H1 (cell line): Measurements from ENCODE around the gene APOL3. TPM values are rescaled to one million over a fixed set of nuclear protein-coding genes. Genes with fewer than 3 reads are reported as not detected.
"Not testable (repeated sequence)": the region's sequence is repeated elsewhere in the genome, so short reads cannot be mapped to it uniquely, and the experiment has no call there.

Experiments
- CTCF ChIA-PET: fragments of 300-600 bp; sonication (Branson Sonifier 250); formaldehyde crosslinking; loops from one replicate; lab custom pipeline; 2021; ENCODE audit not compliant: partially characterized antibody; lab: Charles Lee
- POLR2A ChIA-PET: fragments of 300-600 bp; sonication (Branson Sonifier 250); formaldehyde crosslinking; loops from one replicate; lab custom pipeline; 2021; ENCODE audit warnings: inconsistent platforms; ENCODE audit not compliant: partially characterized antibody; lab: Charles Lee
- DNase-seq, 2 experiments: peaks; one replicate each; pipeline versions ENCODE4 v3.0.0 to v3.0.0-alpha.2; 2010 to 2022; ENCODE audit warnings: low spot score in 2 of 2, low read depth in 1 of 2, mixed read lengths in 1 of 2
- FAIRE-seq: peaks from 2 replicates; lab custom pipeline; 2011; peaks lifted over from hg19 to GRCh38; lab: Jason Lieb, UNC
- H2AFZ ChIP-seq: 2 replicates; pipeline ENCODE4 v1.8.1; 2012; ENCODE audit warnings: low read length, inconsistent platforms
- H2AK5ac ChIP-seq: 2 replicates; pipeline ENCODE4 v1.6.1; 2013; ENCODE audit warnings: low read depth, low read length
- H2BK120ac ChIP-seq: replicated peaks from 2 replicates; pipeline ENCODE3; 2013; ENCODE audit warnings: low read depth, low read length, inconsistent platforms
- H2BK12ac ChIP-seq: 2 replicates; pipeline ENCODE4 v1.6.1; 2013; ENCODE audit warnings: low read depth, low read length
- H2BK15ac ChIP-seq: 2 replicates; pipeline ENCODE4 v1.6.1; 2013; ENCODE audit warnings: low read length
- H2BK20ac ChIP-seq: 2 replicates; pipeline ENCODE4 v1.6.1; 2013; ENCODE audit warnings: low read length
- H2BK5ac ChIP-seq: 2 replicates; pipeline ENCODE4 v1.6.1; 2013; ENCODE audit warnings: low read depth, low read length
- H3K14ac ChIP-seq: 2 replicates; pipeline ENCODE4 v1.6.1; 2013; ENCODE audit warnings: inconsistent platforms; ENCODE audit not compliant: insufficient read length
- H3K18ac ChIP-seq: 2 replicates; pipeline ENCODE4 v1.6.1; 2013; ENCODE audit warnings: low read length; ENCODE audit errors: extremely low read depth
- H3K23ac ChIP-seq: 2 replicates; pipeline ENCODE4 v1.6.1; 2013; ENCODE audit warnings: inconsistent platforms; ENCODE audit not compliant: insufficient read length
- H3K23me2 ChIP-seq: 2 replicates; pipeline ENCODE4 v1.6.1; 2013; ENCODE audit warnings: low read depth, low read length
- H3K27ac ChIP-seq: 2 replicates; pipeline ENCODE4 v1.6.1; 2011; ENCODE audit warnings: low read depth, low read length, inconsistent platforms
- H3K27me3 ChIP-seq, 4 experiments: replicated peaks in 1 of 4; 1 replicate in 1 of 4; 2 replicates in 3 of 4; pipeline versions ENCODE4 v1.6.1 to v1.8.1; 2011 to 2013; ENCODE audit warnings: low read length in 3 of 4, mild to moderate bottlenecking in 3 of 4, inconsistent platforms in 2 of 4, mixed read lengths in 2 of 4, moderate library complexity in 1 of 4; ENCODE audit not compliant: control insufficient read depth in 3 of 4, insufficient read depth in 3 of 4; ENCODE audit errors: extremely low read depth in 1 of 4
- H3K36me3 ChIP-seq, 4 experiments: 2 replicates each; pipeline versions ENCODE4 v1.6.1 to v1.8.1; 2011 to 2013; ENCODE audit warnings: mild to moderate bottlenecking in 4 of 4, low read length in 3 of 4, moderate library complexity in 2 of 4, control low read depth in 1 of 4, inconsistent platforms in 1 of 4; ENCODE audit not compliant: insufficient read depth in 4 of 4, control insufficient read depth in 2 of 4
- H3K4ac ChIP-seq: replicated peaks from 2 replicates; pipeline ENCODE3; 2013; ENCODE audit warnings: low read length, low read depth, mixed read lengths, inconsistent platforms; ENCODE audit not compliant: insufficient read length
- H3K4me1 ChIP-seq, 4 experiments: replicated peaks in 1 of 4; 1 replicate in 1 of 4; 2 replicates in 3 of 4; pipeline versions ENCODE4 v1.6.1 to v1.8.1; 2011 to 2013; ENCODE audit warnings: low read length in 3 of 4, inconsistent platforms in 2 of 4, mixed read lengths in 1 of 4; ENCODE audit not compliant: insufficient read depth in 4 of 4, control insufficient read depth in 3 of 4
- H3K4me2 ChIP-seq, 2 experiments: 2 replicates each; pipeline versions ENCODE4 v1.6.1 to v1.8.1; 2011 to 2013; ENCODE audit warnings: low read depth in 2 of 2, low read length in 2 of 2, control low read depth in 1 of 2, inconsistent platforms in 1 of 2, mild to moderate bottlenecking in 1 of 2; ENCODE audit not compliant: insufficient read depth in 1 of 2
- H3K4me3 ChIP-seq, 4 experiments: fragments of 200-600, 300-600 bp in 1 of 4; sonication (generic), shearing (Covaris generic), sonication (Bioruptor Twin) in 1 of 4; 2 replicates each; pipeline versions ENCODE4 v1.5.1 to v1.8.1; 2011 to 2016; ENCODE audit warnings: low read length in 4 of 4, low read depth in 3 of 4, control low read depth in 2 of 4, inconsistent platforms in 2 of 4, mild to moderate bottlenecking in 2 of 4, mixed read lengths in 1 of 4, moderate library complexity in 1 of 4; ENCODE audit not compliant: insufficient read depth in 2 of 4; ENCODE audit errors: extremely low read depth in 1 of 4
- H3K56ac ChIP-seq: replicated peaks from 2 replicates; pipeline ENCODE3; 2013; ENCODE audit warnings: low read depth, mild to moderate bottlenecking, mixed read lengths, low read length, inconsistent platforms; ENCODE audit not compliant: insufficient read length
- H3K79me1 ChIP-seq: 2 replicates; pipeline ENCODE4 v1.6.1; 2013; ENCODE audit warnings: low read depth, low read length, control low read depth
- H3K79me2 ChIP-seq, 2 experiments: 2 replicates each; pipeline versions ENCODE4 v1.6.1 to v1.8.1; 2012 to 2013; ENCODE audit warnings: low read length in 2 of 2, mild to moderate bottlenecking in 2 of 2, inconsistent platforms in 1 of 2; ENCODE audit not compliant: insufficient read depth in 2 of 2, control insufficient read depth in 1 of 2
- H3K9ac ChIP-seq, 4 experiments: replicated peaks in 1 of 4; 1 replicate in 1 of 4; 2 replicates in 3 of 4; pipeline versions ENCODE4 v1.6.1 to v1.8.1; 2011 to 2013; ENCODE audit warnings: low read depth in 3 of 4, low read length in 3 of 4, control low read depth in 2 of 4, mild to moderate bottlenecking in 2 of 4, moderate library complexity in 2 of 4, inconsistent platforms in 1 of 4; ENCODE audit errors: extremely low read depth in 1 of 4
- H3K9me3 ChIP-seq, 2 experiments: 2 replicates each; pipeline versions ENCODE4 v1.6.1 to v1.8.1; 2012 to 2013; ENCODE audit warnings: mild to moderate bottlenecking in 2 of 2, moderate library complexity in 2 of 2, control low read depth in 1 of 2, inconsistent platforms in 1 of 2, low read depth in 1 of 2, low read length in 1 of 2, mixed read lengths in 1 of 2; ENCODE audit not compliant: insufficient read depth in 2 of 2
- H4K20me1 ChIP-seq, 2 experiments: replicated peaks in 1 of 2; 2 replicates each; pipeline versions ENCODE3 to v1.8.1; 2011 to 2013; ENCODE audit warnings: inconsistent platforms in 2 of 2, low read length in 2 of 2, mild to moderate bottlenecking in 1 of 2; ENCODE audit not compliant: insufficient read depth in 2 of 2, control insufficient read depth in 1 of 2
- H4K5ac ChIP-seq: 2 replicates; pipeline ENCODE4 v1.6.1; 2013; ENCODE audit warnings: low read length, low read depth, mixed read lengths, inconsistent platforms; ENCODE audit not compliant: insufficient read length
- H4K8ac ChIP-seq: 2 replicates; pipeline ENCODE4 v1.8.0; 2013; ENCODE audit warnings: mild to moderate bottlenecking, moderate library complexity, low read length, inconsistent platforms; ENCODE audit not compliant: insufficient read depth; ENCODE audit errors: extremely low read depth
- H4K91ac ChIP-seq: replicated peaks from 2 replicates; pipeline ENCODE3; 2013; ENCODE audit warnings: low read length, mixed read lengths, inconsistent platforms; ENCODE audit not compliant: insufficient read length
- ATF2 ChIP-seq: IDR thresholded peaks from 2 replicates; pipeline ENCODE4 v1.6.1; 2012; ENCODE audit warnings: low read length, inconsistent platforms
- CBX8 ChIP-seq: fragments of 300-800, 300-1000 bp; sonication (generic); IDR thresholded peaks from 2 replicates; pipeline ENCODE4 v1.7.1; 2016; ENCODE audit warnings: low read depth, low read length, borderline replicate concordance
- SP2 ChIP-seq: IDR thresholded peaks from 2 replicates; pipeline ENCODE4 v1.6.1; 2012; ENCODE audit warnings: mild to moderate bottlenecking, low read length, inconsistent platforms
- TAF7 ChIP-seq: optimal IDR thresholded peaks from 2 replicates; pipeline ENCODE3; 2011; ENCODE audit warnings: low read depth, mild to moderate bottlenecking, inconsistent platforms, low read length, moderate library complexity, borderline replicate concordance
- WGBS, 2 experiments: shearing (Covaris generic) in 1 of 2; methylation state at CpG; one replicate each; pipeline versions ENCODE4 v1.1.6 to v1.1.7; 2013 to 2015; ENCODE audit warnings: low lambda C conversion rate in 2 of 2, mixed read lengths in 2 of 2, inconsistent platforms in 1 of 2, low coverage in 1 of 2, missing lambda C conversion rate in 1 of 2; ENCODE audit not compliant: insufficient replicate concordance in 2 of 2, insufficient coverage in 1 of 2, insufficient read length in 1 of 2; ENCODE audit errors: extremely low coverage in 1 of 2, missing lambda C conversion rate in 1 of 2; 5-methylcytosine and 5-hydroxymethylcytosine counted together
- polyA plus RNA-seq, 7 experiments: library from polyadenylated mRNA; depleted of rRNA in 3 of 7; stranded (reverse) in 5 of 7; unstranded in 2 of 7; fragments of >200 nt in 5 of 7; fragments of 200-250 nt in 2 of 7; gene quantifications; 1 replicate in 5 of 7; 2 replicates in 1 of 7; 4 replicates in 1 of 7; pipeline versions ENCODE4 v1.2.1 to v1.2.3, GENCODE V29; 2011 to 2013; ENCODE audit warnings: missing spikeins in 2 of 7, mixed read lengths in 2 of 7
- total RNA-seq: library from RNA; stranded (reverse); fragmentation: NEBNext Ultra II Directional; extraction: Animal tissue kit (Norgen Biotek cat#: 25700); gene quantifications from 2 replicates; pipeline ENCODE4 v1.2.1, GENCODE V29; 2021

APOL3 gene
- total and polyA plus RNA-seq, 2 of the 8 experiments (the other 6 are each of a cell fraction or from before 2014, with no cell fraction given) = 0.12 TPM; not detected in 1

- no peak for TF ChIP-seq ATF2
- no peak for TF ChIP-seq TAF7
- no peak for TF ChIP-seq SP2
- TF ChIP-seq CBX8 = no peak
Observed at GRCh38 chr22:36101756-36102155, 58.8 kb downstream of the APOL3 start (continued).

- H3K27ac ChIP-seq, H3K56ac ChIP-seq, H2AFZ ChIP-seq, H2BK120ac ChIP-seq, H4K20me1 ChIP-seq, H3K4me1 ChIP-seq, H3K4ac ChIP-seq, H3K79me2 ChIP-seq, POLR2A ChIA-PET, H2BK20ac ChIP-seq, H3K23ac ChIP-seq, H4K91ac ChIP-seq, H4K8ac ChIP-seq, H3K14ac ChIP-seq, FAIRE-seq, H3K27me3 ChIP-seq, DNase-seq, H3K4me2 ChIP-seq, H4K5ac ChIP-seq, H2AK5ac ChIP-seq, H2BK15ac ChIP-seq, H3K4me3 ChIP-seq, H3K18ac ChIP-seq, H3K9ac ChIP-seq, H2BK5ac ChIP-seq, H3K9me3 ChIP-seq, H3K23me2 ChIP-seq, H3K36me3 ChIP-seq, H2BK12ac ChIP-seq, H3K79me1 ChIP-seq: not testable (repeated sequence)
- WGBS, 2 experiments = 89% methylated on average over 1 of the region's 4 CpGs; no CpG with 5 or more reads in 1 of the 2 experiments
- CTCF ChIA-PET = interaction anchor here (1.5 kb wide), 1 partner anchor 35 kb away, joined by 4 read pairs; no protein-coding TSS in a partner anchor
Observed at GRCh38 chr22:36100908-36101307, 59.6 kb downstream of the APOL3 start.
